ENCODE data around the gene GMDS.

DNA sequence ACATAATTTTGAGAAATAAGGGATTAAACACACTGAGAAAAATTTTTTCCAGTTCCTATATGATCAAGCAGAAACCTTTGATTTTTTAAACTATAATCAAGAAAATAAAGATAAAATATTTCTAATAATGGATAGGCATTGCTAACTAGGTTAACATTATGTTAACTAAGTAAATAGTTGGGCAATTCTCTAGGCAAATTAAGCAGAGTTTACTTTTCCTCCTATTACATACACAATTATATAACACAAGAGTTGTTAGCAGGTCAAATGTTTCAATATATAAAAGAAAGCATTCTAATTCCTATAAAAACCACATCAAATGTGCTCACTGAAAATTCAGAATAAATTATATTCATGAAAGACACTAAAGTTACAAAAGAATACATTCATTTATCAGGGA is 191.7 kb downstream of the GMDS start:
- TF ChIP-seq MAFK (conservative IDR thresholded peaks at IDR 0.05 in 1 of 2, IDR thresholded peaks at IDR 0.05 in 1 of 2; ENCODE audit: low read length in 2 of 2), result no peak
- TF ChIP-seq POLR2A (IDR thresholded peaks at IDR 0.05; ENCODE audit: insufficient read depth in 1 of 2, low read depth in 2 of 2, low read length in 2 of 2), result no peak
- TF ChIP-seq, protein P1, sequence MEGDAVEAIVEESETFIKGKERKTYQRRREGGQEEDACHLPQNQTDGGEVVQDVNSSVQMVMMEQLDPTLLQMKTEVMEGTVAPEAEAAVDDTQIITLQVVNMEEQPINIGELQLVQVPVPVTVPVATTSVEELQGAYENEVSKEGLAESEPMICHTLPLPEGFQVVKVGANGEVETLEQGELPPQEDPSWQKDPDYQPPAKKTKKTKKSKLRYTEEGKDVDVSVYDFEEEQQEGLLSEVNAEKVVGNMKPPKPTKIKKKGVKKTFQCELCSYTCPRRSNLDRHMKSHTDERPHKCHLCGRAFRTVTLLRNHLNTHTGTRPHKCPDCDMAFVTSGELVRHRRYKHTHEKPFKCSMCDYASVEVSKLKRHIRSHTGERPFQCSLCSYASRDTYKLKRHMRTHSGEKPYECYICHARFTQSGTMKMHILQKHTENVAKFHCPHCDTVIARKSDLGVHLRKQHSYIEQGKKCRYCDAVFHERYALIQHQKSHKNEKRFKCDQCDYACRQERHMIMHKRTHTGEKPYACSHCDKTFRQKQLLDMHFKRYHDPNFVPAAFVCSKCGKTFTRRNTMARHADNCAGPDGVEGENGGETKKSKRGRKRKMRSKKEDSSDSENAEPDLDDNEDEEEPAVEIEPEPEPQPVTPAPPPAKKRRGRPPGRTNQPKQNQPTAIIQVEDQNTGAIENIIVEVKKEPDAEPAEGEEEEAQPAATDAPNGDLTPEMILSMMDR (CRISPR knock-in tag; IDR thresholded peaks at IDR 0.05), result no peak
- TF ChIP-seq ZNF557 (CRISPR knock-in tag; IDR thresholded peaks at IDR 0.05), result no peak
- no peak for TF ChIP-seq ZNF264 (CRISPR knock-in tag; IDR thresholded peaks at IDR 0.05)
- TF ChIP-seq, protein P2, sequence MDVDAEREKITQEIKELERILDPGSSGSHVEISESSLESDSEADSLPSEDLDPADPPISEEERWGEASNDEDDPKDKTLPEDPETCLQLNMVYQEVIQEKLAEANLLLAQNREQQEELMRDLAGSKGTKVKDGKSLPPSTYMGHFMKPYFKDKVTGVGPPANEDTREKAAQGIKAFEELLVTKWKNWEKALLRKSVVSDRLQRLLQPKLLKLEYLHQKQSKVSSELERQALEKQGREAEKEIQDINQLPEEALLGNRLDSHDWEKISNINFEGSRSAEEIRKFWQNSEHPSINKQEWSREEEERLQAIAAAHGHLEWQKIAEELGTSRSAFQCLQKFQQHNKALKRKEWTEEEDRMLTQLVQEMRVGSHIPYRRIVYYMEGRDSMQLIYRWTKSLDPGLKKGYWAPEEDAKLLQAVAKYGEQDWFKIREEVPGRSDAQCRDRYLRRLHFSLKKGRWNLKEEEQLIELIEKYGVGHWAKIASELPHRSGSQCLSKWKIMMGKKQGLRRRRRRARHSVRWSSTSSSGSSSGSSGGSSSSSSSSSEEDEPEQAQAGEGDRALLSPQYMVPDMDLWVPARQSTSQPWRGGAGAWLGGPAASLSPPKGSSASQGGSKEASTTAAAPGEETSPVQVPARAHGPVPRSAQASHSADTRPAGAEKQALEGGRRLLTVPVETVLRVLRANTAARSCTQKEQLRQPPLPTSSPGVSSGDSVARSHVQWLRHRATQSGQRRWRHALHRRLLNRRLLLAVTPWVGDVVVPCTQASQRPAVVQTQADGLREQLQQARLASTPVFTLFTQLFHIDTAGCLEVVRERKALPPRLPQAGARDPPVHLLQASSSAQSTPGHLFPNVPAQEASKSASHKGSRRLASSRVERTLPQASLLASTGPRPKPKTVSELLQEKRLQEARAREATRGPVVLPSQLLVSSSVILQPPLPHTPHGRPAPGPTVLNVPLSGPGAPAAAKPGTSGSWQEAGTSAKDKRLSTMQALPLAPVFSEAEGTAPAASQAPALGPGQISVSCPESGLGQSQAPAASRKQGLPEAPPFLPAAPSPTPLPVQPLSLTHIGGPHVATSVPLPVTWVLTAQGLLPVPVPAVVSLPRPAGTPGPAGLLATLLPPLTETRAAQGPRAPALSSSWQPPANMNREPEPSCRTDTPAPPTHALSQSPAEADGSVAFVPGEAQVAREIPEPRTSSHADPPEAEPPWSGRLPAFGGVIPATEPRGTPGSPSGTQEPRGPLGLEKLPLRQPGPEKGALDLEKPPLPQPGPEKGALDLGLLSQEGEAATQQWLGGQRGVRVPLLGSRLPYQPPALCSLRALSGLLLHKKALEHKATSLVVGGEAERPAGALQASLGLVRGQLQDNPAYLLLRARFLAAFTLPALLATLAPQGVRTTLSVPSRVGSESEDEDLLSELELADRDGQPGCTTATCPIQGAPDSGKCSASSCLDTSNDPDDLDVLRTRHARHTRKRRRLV (CRISPR knock-in tag; IDR thresholded peaks at IDR 0.05), result no peak
- TF ChIP-seq ARID2 (CRISPR knock-in tag; IDR thresholded peaks at IDR 0.05; ENCODE audit: borderline replicate concordance), result no peak
- TF ChIP-seq, protein P3, sequence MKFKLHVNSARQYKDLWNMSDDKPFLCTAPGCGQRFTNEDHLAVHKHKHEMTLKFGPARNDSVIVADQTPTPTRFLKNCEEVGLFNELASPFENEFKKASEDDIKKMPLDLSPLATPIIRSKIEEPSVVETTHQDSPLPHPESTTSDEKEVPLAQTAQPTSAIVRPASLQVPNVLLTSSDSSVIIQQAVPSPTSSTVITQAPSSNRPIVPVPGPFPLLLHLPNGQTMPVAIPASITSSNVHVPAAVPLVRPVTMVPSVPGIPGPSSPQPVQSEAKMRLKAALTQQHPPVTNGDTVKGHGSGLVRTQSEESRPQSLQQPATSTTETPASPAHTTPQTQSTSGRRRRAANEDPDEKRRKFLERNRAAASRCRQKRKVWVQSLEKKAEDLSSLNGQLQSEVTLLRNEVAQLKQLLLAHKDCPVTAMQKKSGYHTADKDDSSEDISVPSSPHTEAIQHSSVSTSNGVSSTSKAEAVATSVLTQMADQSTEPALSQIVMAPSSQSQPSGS (CRISPR knock-in tag; IDR thresholded peaks at IDR 0.05), result no peak
